Forelimb muscle (tissue), 1 donor: ENCODE data around the gene DNAJB2. TPM values are rescaled to one million over a fixed set of nuclear protein-coding genes. Genes with fewer than 3 reads are reported as not detected.
"Not testable (repeated sequence)": the region's sequence is repeated elsewhere in the genome, so short reads cannot be mapped to it uniquely, and the experiment has no call there.

Experiments
- DNase-seq: peaks from one replicate; pipeline ENCODE4 v3.0.0-alpha.2; 2013; ENCODE audit warnings: low read depth
- polyA plus RNA-seq: library from polyadenylated mRNA; unstranded; fragments of 120-200 nt; gene quantifications from one replicate; pipeline ENCODE4 v1.2.1, GENCODE V29; 2013; ENCODE audit not compliant: insufficient read length

Gene DNAJB2
- polyA plus RNA-seq, 1 donor = 82.4 TPM

- DNase-seq = not testable (repeated sequence)
Observed at GRCh38 chr2:219258942-219259341, 20.2 kb upstream of the DNAJB2 start.

GRCh38 chr2:219261024-219261855, 17.9 kb upstream of the DNAJB2 start:
- DNase-seq = no peak

GRCh38 chr2:219266232-219266631, 12.9 kb upstream of the DNAJB2 start:
- no peak for DNase-seq

GRCh38 chr2:219266886-219267285, 12.3 kb upstream of the DNAJB2 start:
- no peak for DNase-seq

GRCh38 chr2:219268294-219268693, 10.9 kb upstream of the DNAJB2 start:
- no peak for DNase-seq

GRCh38 chr2:219269362-219270054, 9.7 kb upstream of the DNAJB2 start:
- no peak for DNase-seq

GRCh38 chr2:219270055-219270372, 9.2 kb upstream of the DNAJB2 start:
- no peak for DNase-seq

GRCh38 chr2:219271021-219271420, 8.1 kb upstream of the DNAJB2 start:
- no peak for DNase-seq

- no peak for DNase-seq
Observed at GRCh38 chr2:219272356-219272755, 6.8 kb upstream of the DNAJB2 start.

GRCh38 chr2:219272995-219273394, 6.2 kb upstream of the DNAJB2 start:
- no peak for DNase-seq

- no peak for DNase-seq
Observed at GRCh38 chr2:219273937-219274336, 5.2 kb upstream of the DNAJB2 start.

- DNase-seq = no peak
Observed at GRCh38 chr2:219274361-219274921, 4.7 kb upstream of the DNAJB2 start.

- no peak for DNase-seq
Observed at GRCh38 chr2:219277703-219278654, 1.2 kb upstream of the DNAJB2 start.

- no peak for DNase-seq
Observed at GRCh38 chr2:219278655-219279150, 463 bp upstream of the DNAJB2 start.

GRCh38 chr2:219279916-219280516, 850 bp downstream of the DNAJB2 start:
- DNase-seq = no peak

- DNase-seq = no peak
Observed at GRCh38 chr2:219280651-219281050, 1.5 kb downstream of the DNAJB2 start.

GRCh38 chr2:219281588-219281987, 2.4 kb downstream of the DNAJB2 start:
- no peak for DNase-seq

GRCh38 chr2:219282375-219282774, 3.2 kb downstream of the DNAJB2 start:
- DNase-seq = no peak

GRCh38 chr2:219282943-219283581, 3.9 kb downstream of the DNAJB2 start:
- DNase-seq = no peak

GRCh38 chr2:219284501-219285372, 5.6 kb downstream of the DNAJB2 start:
- no peak for DNase-seq
